GM12801 (cell line): ENCODE data around the gene PAOX.
"Not testable (repeated sequence)": the region's sequence is repeated elsewhere in the genome, so short reads cannot be mapped to it uniquely, and the experiment has no call there.

ENCODE experiments used
- TF ChIP-seq, protein P1 (sequence below): IDR thresholded peaks from one replicate; pipeline ENCODE4 v1.5.1; 2011; ENCODE audit warnings: control low read depth; ENCODE audit not compliant: insufficient read length; ENCODE audit errors: extremely low read depth

Gene PAOX

DNA sequence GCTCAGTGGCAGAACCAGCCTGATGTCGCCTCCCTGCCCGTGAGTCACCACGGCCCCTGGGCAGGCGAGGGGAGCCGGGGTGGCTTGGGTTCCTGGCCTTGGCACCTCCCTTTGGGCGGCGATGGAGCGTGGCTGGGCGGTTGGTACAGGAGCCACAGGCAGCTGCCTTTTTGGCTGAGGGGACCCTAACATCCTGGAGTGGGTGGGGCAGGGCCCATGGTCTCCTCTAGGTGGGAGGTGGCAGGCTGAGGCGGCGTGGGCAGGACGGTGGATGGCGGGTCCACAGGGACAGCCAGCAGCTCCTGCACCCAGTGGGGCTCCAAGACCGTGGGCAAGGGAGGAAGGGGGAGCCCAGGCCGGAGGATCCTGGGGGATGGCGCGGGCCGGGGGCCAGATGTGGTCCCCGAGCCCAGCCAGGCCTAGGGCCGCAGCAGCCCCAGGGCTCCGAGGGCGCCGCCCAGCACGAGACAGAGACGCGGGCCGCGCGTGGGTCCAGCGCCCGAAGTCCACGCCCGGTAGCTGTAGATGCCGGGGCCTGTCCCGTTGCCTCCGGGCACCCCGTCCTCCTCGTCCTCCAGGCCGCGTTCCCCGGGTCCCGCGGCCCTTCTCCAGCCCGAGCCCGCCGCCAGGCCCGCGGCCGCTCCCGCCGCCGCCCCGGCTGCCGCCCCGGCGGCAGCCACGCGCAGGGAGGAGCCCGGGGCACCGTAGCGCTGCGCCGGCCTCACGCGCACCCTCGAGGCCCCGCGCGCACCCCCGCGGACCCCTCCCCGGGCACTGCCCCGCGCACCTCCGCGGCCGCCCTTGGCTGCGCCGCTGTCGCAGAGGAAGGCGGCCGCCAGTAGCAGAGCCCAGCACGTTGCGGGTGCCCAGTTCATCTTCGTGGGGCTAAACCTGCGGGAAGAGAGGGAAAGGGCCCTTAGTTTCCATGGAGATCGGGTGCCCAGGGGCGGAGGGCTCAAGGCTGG is 44.0 kb downstream of the PAOX start:
- TF ChIP-seq, protein P1, sequence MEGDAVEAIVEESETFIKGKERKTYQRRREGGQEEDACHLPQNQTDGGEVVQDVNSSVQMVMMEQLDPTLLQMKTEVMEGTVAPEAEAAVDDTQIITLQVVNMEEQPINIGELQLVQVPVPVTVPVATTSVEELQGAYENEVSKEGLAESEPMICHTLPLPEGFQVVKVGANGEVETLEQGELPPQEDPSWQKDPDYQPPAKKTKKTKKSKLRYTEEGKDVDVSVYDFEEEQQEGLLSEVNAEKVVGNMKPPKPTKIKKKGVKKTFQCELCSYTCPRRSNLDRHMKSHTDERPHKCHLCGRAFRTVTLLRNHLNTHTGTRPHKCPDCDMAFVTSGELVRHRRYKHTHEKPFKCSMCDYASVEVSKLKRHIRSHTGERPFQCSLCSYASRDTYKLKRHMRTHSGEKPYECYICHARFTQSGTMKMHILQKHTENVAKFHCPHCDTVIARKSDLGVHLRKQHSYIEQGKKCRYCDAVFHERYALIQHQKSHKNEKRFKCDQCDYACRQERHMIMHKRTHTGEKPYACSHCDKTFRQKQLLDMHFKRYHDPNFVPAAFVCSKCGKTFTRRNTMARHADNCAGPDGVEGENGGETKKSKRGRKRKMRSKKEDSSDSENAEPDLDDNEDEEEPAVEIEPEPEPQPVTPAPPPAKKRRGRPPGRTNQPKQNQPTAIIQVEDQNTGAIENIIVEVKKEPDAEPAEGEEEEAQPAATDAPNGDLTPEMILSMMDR: no peak

DNA sequence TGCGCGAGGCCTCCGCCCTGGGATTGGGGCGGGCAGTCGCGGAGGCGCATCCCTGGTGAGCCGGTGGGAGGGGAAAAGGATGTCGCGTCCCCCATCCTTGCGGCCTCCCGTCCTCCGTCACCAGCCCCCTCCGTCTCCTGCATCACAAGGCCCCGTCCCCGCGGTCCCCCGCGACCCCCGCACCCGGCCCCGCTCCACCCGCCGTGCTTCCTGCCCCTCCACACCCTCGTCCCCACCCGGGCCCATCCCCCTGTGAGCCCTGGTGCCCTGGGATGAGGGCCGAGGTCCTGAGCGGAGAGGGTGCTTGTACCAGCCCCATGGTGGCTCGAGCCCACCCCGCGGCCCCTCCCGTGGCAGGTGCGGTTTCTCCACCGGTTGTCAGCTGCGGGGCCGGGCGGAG is 45.5 kb downstream of the PAOX start, which contains the start of gene SPRN:
Gene SPRN, minus strand, starts transcription at position 25 of the 400 bp plus-strand sequence. CDS start 944 bp downstream, outside the sequence.
- TF ChIP-seq, protein P1: not testable (repeated sequence)

DNA sequence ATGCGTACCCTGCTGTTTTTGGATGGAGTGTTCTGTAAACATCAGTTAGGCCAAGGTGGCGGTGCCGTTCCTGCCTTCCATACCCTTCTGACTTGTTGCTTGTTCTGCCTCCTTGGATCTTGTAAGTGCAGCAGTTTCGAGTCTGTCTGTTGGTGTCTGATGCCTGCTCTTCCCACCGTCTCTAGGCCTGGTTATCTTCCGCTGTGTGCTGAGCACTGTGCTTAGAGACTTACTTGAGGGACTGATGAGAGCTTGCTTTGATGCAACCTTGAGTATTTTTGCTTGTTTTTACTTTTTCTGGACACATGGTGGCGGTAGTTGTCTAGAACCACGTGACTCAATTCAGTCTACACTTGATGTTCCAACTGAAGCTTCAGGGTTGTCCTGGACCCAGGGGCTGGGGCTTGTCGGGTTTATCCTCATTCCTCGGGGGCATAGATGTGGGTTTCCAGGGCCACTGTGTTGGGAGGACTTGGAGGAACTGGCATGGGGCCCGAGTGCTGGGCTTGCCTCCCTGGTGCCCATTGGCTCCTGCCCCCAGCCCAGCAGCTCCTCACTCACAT is 59.7 kb downstream of the PAOX start:
- TF ChIP-seq, protein P1: no peak

DNA sequence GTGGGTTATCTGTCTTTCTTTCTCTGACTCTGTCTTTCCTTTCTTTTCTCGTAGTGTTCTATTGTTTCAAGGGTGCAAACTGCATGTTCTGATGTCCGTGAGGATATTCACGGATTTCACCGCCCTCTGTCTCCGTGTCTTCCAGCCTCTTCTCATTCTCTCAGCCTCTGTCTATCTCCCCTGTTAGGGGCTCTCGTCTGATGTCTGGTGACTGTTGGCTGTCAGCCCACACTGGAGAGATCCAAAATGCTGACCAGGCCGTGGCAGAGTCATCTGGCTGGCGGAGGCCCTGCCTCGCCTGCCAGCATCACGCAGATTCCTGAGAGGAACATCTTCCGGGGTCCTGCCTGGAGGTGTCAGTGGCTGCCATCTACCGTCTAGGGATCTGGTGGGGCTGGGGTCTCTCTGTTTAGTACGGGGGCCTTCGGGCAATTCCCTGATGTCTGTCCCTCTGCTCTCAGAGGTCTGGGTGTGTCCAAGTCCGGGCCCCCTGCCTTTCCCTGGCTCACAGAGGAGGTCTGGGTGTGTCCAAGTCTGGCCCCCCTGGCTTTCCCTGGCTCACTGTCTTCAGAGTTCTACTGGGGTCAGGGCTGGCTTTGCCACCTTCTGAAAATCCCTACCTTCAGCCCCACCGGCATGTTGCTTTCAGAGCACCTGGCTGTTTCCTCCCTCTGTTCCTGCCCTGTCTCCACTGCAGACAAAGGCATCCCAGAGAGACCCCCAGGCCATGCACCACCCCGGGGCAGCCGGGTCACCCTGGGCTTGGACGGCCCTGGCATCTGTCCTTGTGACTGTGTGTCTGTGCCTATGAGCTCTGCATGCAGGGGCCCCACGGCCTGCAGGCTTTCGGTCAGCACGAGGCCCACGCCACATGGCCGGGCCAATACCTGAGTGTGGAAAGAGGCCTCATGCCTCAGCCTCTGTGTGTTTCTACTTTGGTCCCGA is 60.7 kb downstream of the PAOX start:
- TF ChIP-seq, protein P1: no peak

DNA sequence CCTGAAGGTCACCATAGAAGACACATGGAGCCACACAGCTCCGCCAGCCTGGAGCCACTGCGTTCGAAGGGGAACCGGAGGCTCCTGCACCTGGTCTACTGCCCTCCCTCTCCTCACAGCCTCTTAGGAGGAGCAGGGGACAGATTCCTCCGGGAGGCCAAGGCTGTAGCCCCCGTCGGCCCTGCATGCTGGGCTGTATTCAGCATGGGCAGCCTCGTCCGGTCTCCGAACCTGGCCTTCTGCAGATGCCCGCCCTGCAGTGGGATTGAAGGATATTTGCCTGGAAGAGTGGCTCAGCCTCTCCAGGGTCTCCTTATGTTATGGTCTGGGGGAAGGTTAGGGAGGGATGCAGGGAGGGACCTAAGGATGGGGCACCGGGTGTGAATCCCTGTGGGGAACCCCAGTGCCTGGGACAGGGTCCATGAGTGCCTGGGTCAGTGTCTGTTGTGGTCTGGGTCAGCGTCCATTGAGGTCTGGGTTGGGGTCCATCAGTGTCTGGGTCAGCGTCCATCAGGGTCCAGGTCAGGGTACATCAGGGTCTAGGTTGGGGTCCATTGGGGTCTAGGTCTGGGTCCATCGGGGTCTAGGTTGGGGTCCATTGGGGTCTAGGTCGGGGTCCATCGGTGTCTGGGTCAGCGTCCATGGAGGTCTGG is 61.7 kb downstream of the PAOX start:
- TF ChIP-seq, protein P1: no peak
